LNCaP clone FGC (cell line): Measurements from ENCODE around the gene CNOT8.

ENCODE experiments used
- DNase-seq: peaks from one replicate; pipeline ENCODE4 v3.0.0-alpha.2; 2011; ENCODE audit warnings: low read depth
- H3K4me3 ChIP-seq: 2 replicates; pipeline ENCODE4 v1.5.1; 2011; ENCODE audit warnings: mild to moderate bottlenecking, low read depth, low read length, control low read depth
- TF ChIP-seq, protein P1 (sequence below): IDR thresholded peaks from 2 replicates; pipeline ENCODE4 v1.5.1; 2012; ENCODE audit warnings: mild to moderate bottlenecking; ENCODE audit not compliant: control insufficient read depth, insufficient read depth; ENCODE audit errors: extremely low read depth

CNOT8 gene

DNA sequence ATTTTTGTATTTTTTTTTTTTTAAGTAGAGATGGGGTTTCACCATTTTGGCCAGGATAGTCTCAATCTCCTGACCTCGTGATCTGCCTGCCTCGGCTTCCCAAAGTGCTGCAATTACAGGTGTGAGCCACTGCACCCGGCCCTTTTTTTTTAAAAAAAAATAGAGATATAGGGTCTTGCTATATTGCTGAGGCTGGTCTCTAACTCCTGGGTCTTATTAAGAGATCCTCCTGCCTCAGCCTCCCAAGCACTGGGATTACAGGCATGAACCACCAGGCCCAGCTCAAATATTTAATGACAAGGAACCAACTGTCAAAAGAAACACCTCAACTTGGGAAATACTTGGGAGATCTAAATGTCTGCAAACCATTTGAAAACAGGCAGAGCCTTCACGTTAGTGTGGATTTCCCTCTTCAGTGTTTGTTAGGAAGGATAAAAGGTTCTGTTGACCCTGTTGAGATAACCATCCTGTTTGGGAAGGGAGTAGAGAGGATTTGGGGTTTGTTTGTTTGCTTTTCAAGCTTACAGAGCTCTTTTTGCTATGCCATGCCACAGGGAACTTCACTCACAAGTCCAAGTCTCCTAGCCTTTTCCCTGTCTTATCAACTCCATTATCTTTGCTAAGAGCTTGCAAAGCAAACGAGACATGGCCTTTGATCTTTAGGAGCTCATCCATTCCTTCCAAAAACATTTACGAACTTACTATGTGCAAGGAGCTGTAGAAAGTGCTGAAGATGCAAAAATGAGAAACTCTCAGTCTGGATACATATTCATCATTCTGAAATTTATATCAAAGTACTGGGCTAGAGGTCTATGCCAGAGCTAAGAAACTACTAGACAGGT, 15.5 kb upstream of the CNOT8 start:
- H3K4me3 ChIP-seq, result no peak overlapping the region
- DNase-seq, result peak; percentile 75

DNA sequence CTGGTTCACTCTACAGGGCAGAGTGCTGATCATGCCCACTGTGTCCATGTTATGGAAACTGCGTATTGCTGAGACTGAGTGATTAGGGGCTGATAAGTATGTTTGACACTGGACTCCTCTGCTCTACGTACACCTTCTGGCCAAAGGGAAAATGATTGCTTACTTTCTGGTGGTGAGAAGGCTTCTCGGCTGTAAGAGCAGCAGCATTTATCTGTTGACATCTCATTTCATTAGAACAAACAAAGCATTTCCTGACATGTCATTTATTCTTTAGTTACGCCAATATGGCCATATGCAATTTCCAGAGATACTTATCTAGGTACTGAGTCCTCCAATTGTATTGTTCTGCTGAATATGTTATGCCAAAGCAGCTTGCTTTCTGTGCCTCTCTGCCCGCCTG, 13.6 kb upstream of the CNOT8 start:
- DNase-seq, result peak; percentile 91
- TF ChIP-seq, protein P1, sequence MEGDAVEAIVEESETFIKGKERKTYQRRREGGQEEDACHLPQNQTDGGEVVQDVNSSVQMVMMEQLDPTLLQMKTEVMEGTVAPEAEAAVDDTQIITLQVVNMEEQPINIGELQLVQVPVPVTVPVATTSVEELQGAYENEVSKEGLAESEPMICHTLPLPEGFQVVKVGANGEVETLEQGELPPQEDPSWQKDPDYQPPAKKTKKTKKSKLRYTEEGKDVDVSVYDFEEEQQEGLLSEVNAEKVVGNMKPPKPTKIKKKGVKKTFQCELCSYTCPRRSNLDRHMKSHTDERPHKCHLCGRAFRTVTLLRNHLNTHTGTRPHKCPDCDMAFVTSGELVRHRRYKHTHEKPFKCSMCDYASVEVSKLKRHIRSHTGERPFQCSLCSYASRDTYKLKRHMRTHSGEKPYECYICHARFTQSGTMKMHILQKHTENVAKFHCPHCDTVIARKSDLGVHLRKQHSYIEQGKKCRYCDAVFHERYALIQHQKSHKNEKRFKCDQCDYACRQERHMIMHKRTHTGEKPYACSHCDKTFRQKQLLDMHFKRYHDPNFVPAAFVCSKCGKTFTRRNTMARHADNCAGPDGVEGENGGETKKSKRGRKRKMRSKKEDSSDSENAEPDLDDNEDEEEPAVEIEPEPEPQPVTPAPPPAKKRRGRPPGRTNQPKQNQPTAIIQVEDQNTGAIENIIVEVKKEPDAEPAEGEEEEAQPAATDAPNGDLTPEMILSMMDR, result no peak
- H3K4me3 ChIP-seq, result peak overlapping the region; percentile 13; the same call in 1 of the 2 replicates

More for the DNA sequence above, 15.5 kb upstream of the CNOT8 start:
- TF ChIP-seq, protein P1, result no peak

DNA sequence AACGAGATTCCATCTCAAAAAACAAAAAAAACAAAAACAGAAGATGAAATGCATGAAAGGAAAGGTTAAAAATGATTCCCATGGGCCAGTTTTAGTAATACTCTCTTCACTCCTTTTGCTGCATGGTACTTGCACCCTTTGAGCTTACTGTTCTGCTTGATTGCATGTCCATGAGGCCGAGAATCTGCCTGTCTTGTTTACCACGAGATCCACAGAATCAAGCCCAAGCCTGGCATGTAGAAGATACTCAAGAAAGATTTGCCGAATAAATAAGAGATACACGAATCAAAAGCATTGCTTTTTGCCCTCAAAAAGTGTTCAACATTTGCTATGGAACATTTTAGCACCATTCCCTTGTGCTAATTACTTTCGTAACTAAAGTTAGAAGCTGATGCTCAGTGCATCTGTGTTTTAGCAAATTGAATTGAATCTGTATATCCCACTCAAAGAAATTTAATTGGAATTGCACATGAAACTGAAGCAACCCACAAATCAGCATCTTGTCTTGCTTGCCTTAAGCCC, 9.1 kb upstream of the CNOT8 start:
- H3K4me3 ChIP-seq, result no peak overlapping the region
- DNase-seq, result no peak
- TF ChIP-seq, protein P1, result no peak

DNA sequence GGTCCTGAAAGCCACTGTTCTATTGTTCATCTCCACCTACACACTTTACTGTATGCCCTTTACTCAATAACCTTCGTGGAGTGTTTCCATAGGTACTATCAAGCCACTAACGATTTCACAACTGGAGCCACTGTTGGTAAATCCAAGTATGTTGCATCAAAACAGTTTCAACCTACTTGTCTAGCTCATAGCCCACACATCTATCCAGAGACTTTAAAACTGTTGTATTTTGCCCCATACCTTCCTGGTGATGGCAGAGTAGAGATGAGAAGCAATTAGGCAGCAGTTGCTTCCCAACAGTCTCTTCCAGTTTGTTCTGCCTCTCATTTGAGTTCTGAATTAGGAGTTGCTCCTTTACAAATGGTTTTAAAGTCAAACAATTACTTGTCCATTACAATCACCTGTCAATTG, 8.6 kb upstream of the CNOT8 start:
- no peak for DNase-seq
- no peak overlapping the region for H3K4me3 ChIP-seq

DNA sequence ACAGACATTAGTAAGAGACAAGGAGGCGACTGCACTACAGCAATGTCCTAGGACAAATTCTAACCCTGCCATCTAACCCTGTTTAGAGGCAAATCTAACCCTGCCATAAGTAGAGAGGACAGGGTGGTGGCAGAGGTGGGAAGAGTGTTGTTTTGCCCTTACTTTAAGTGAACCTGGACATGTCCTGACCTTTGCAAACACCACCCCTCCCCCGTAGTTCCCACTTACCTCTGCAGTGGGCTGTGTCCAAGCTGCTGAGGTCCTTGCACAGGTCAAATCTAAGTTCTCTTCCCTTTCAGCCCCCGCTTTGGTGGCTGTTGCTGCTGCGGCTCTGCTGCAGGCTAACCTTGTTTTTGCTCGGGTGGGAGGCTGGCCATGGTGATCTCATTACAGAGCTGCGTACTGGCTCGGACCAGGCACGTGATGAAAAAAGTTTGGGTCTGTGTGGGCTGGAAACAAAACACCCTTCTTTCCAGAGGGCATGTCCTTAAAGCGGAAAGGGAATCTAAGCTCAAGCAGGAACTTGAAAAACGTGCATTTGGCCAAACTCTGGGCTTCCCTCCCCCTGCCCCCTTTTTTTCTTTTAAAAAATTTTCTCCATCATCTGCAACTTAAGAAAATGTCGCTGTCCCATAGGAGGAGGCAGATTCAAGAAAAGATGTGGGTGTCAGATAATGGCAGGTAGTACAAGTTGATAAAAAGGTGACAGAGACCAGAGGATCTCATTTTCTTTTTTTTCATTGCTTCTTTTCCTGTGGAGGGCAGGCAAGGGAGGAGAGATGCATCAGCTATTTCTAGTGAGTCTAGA, 8.0 kb upstream of the CNOT8 start, which contains the start of gene FAXDC2:
TSS of gene FAXDC2 (minus strand) at position 349 of the 808 bp plus-strand sequence. CDS start 12,425 bp downstream, outside the sequence.
- TF ChIP-seq, protein P1, result no peak
- no peak for DNase-seq
- no peak within 1 kb of the TSS for H3K4me3 ChIP-seq

More for the DNA sequence above, 8.6 kb upstream of the CNOT8 start:
- TF ChIP-seq, protein P1, result no peak

DNA sequence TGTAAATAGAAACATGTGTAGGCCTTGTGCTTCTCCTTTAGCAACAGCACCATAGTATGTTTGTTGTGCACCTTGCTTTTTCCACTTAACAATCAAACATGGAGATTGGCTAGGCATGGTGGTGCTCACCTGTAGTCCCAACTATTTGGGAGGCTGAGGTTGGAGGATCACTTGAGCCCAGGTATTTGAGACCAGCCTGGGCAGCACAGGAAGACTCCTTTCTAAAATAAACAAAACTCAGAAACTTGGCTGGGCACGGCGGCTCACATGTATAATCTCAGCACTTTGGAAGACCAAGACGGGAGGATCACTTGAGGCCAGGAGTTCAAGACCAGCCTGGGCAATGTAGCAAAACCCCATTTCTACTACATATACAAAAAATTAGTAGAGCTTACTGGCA, 7.1 kb upstream of the CNOT8 start:
- TF ChIP-seq, protein P1, result no peak
- H3K4me3 ChIP-seq, result no peak overlapping the region
- DNase-seq, result no peak
